MCF 10A (cell line): Measurements from ENCODE around the gene RIPPLY3. TPM values are rescaled to one million over a fixed set of nuclear protein-coding genes. Genes with fewer than 3 reads are reported as not detected.

Source experiments
- Bru-seq: library from RNA; stranded (reverse); fragments of 400-500 nt; gene quantifications from one replicate; lab custom pipeline; 2021; lab: Mats Ljungman, UMichigan
- BruChase-seq, 2 experiments: library from RNA; stranded (reverse); fragments of 400-500 nt; gene quantifications; one replicate each; lab custom pipeline; 2021; lab: Mats Ljungman, UMichigan
- BruUV-seq: library from RNA; stranded (reverse); fragments of 400-500 nt; replicated peaks from 2 replicates; lab custom pipeline; 2021; lab: Mats Ljungman, UMichigan
- CTCF ChIA-PET: fragments of 300-600 bp; sonication (Branson Sonifier 250); formaldehyde crosslinking; extraction: SDS; loops from one replicate; lab custom pipeline; 2021; ENCODE audit warnings: antibody characterized with exemption, inconsistent platforms; lab: Yijun Ruan, JAX
- POLR2A ChIA-PET: fragments of 300-600, 350-650 bp; sonication (Branson Sonifier 250); formaldehyde crosslinking; extraction: SDS; loops from one replicate; lab custom pipeline; 2020; ENCODE audit warnings: antibody characterized with exemption, inconsistent platforms; lab: Yijun Ruan, JAX
- DNase-seq: peaks from one replicate; pipeline ENCODE4 v3.0.0-alpha.2; 2018; ENCODE audit not compliant: unreplicated experiment
- H3K27ac Mint-ChIP-seq: one replicate; pipeline ENCODE4 v1.8.0; 2022; ENCODE audit warnings: mild to moderate bottlenecking, low read depth, mixed read lengths; ENCODE audit not compliant: unreplicated experiment
- H3K27me3 Mint-ChIP-seq: one replicate; pipeline ENCODE4 v1.8.0; 2022; ENCODE audit warnings: mixed read lengths; ENCODE audit not compliant: insufficient read depth, unreplicated experiment
- H3K36me3 Mint-ChIP-seq: one replicate; pipeline ENCODE4 v1.8.0; 2022; ENCODE audit warnings: mild to moderate bottlenecking, moderate library complexity, mixed read lengths; ENCODE audit not compliant: insufficient read depth, unreplicated experiment
- H3K4me1 Mint-ChIP-seq: one replicate; pipeline ENCODE4 v1.8.0; 2022; ENCODE audit warnings: mixed read lengths; ENCODE audit not compliant: insufficient read depth, unreplicated experiment
- H3K4me3 Mint-ChIP-seq: one replicate; pipeline ENCODE4 v1.8.0; 2022; ENCODE audit warnings: mild to moderate bottlenecking, moderate library complexity, mixed read lengths; ENCODE audit not compliant: unreplicated experiment
- H3K9me3 Mint-ChIP-seq: one replicate; pipeline ENCODE4 v1.8.0; 2022; ENCODE audit warnings: mixed read lengths; ENCODE audit not compliant: unreplicated experiment
- CTCF ChIP-seq: fragments of 200-600 bp; IDR thresholded peaks from one replicate; pipeline ENCODE4 v1.8.0; 2022; ENCODE audit warnings: antibody characterized with exemption, mild to moderate bottlenecking; ENCODE audit not compliant: unreplicated experiment
- intact Hi-C: fragments of 100-400 bp; cut with micrococcal nuclease; formaldehyde crosslinking; loops from 2 replicates; pipeline ENCODE4 v1.14.1; 2022
- long read RNA-seq: library from polyadenylated mRNA; stranded (forward); transcript quantifications from one replicate; pipeline ENCODE4 v2.0.0, GENCODE V29; 2022
- total RNA-seq: library from RNA; stranded (reverse); gene quantifications from 2 replicates; pipeline ENCODE4 v1.2.3, GENCODE V29; 2022

The RIPPLY3 gene
- total RNA-seq (not detected in 2 replicates), Bru-seq, nascent RNA (percentile 7 among the genes with signal in this experiment), BruChase-seq, experiment 1, labeled RNA remaining after a 6-hour chase (not detected), BruChase-seq, experiment 2, labeled RNA remaining after a 2-hour chase (not detected)
- long read RNA-seq = 0 reads

- no peaks in the 10 kb centered on the region for H3K9me3 Mint-ChIP-seq
- DNase-seq = no peak
These were observed at the start of gene RIPPLY3 for GRCh38 chr21:37006486-37007291. RIPPLY3 (plus strand) TSS chr21:37006702; CDS start chr21:37006773, 71 bp downstream.

GRCh38 chr21:36959020-36959835, 47.3 kb upstream of the RIPPLY3 start:
- no peaks in the 10 kb centered on the region for H3K9me3 Mint-ChIP-seq
- no peak for TF ChIP-seq CTCF
- ChIA-PET POLR2A (no interaction called here), CTCF (interaction anchor here (0.6 to 1.0 kb wide), 2 partner anchors 19 to 658 kb away, joined by 3 read pairs; no protein-coding TSS in a partner anchor)
- no peaks in the 10 kb centered on the region for H3K27me3 Mint-ChIP-seq
- intact Hi-C loops = no loop called here
- no peaks in the 10 kb centered on the region for H3K4me1 Mint-ChIP-seq
- peaks cover 48% of the 10 kb centered on the region for H3K36me3 Mint-ChIP-seq
- BruUV-seq = no TSS peak
- no peak overlapping the region for H3K4me3 Mint-ChIP-seq
- H3K27ac Mint-ChIP-seq = no peak overlapping the region
- no peak for DNase-seq

More at GRCh38 chr21:37006486-37007291, at the start of gene RIPPLY3:
- Mint-ChIP-seq H3K27ac (no peak within 1 kb of the TSS), H3K36me3 (no peaks in the 10 kb centered on the region), H3K4me3 (no peak within 1 kb of the TSS), H3K27me3 (no peaks in the 10 kb centered on the region), H3K4me1 (no peaks in the 10 kb centered on the region)
- ChIA-PET CTCF (no interaction called here), POLR2A (no interaction called here)
- intact Hi-C loops = no loop called here
- no peak for TF ChIP-seq CTCF
- BruUV-seq = no TSS peak

- Mint-ChIP-seq H3K27ac (no peak overlapping the region), H3K27me3 (no peaks in the 10 kb centered on the region), H3K36me3 (peaks cover 38% of the 10 kb centered on the region), H3K4me1 (peaks cover 12% of the 10 kb centered on the region), H3K9me3 (no peaks in the 10 kb centered on the region), H3K4me3 (no peak overlapping the region)
- ChIA-PET CTCF (interaction anchor here (1.1 to 1.2 kb wide), 2 partner anchors 8 to 16 kb away, joined by 3 read pairs; no protein-coding TSS in a partner anchor), POLR2A (no interaction called here)
- no peak for DNase-seq
- intact Hi-C loops = no loop called here
- TF ChIP-seq CTCF = no peak
- no TSS peak for BruUV-seq
These were observed 45.7 kb upstream of the RIPPLY3 start for GRCh38 chr21:36960676-36961284.
